Mucosa of descending colon (tissue), 3 donors: ENCODE data around the gene MSH3. TPM values are rescaled to one million over a fixed set of nuclear protein-coding genes. Genes with fewer than 3 reads are reported as not detected.
"Not testable (repeated sequence)": the region's sequence is repeated elsewhere in the genome, so short reads cannot be mapped to it uniquely, and the experiment has no call there.

Source experiments
- ATAC-seq: fragments of 200-7000 bp; cut with Tn5 transposase; one replicate; pipeline ENCODE4 v1.9.1; 2020; ENCODE audit warnings: mild to moderate bottlenecking, moderate library complexity
- DNase-seq, 3 donors: peaks; one replicate each; pipeline ENCODE4 v3.0.0-alpha.2; 2020
- H3K36me3 ChIP-seq: fragments of 200-600 bp; one replicate; pipeline ENCODE4 v1.8.0; 2021; ENCODE audit warnings: low read depth, mild to moderate bottlenecking
- H3K4me1 ChIP-seq: fragments of 200-600 bp; one replicate; pipeline ENCODE4 v1.8.0; 2021; ENCODE audit warnings: low read depth, mild to moderate bottlenecking
- H3K4me3 ChIP-seq: fragments of 200-600 bp; one replicate; pipeline ENCODE4 v1.8.0; 2021; ENCODE audit warnings: mild to moderate bottlenecking
- H3K9me3 ChIP-seq: fragments of 200-600 bp; one replicate; pipeline ENCODE4 v1.8.0; 2021; ENCODE audit warnings: mild to moderate bottlenecking
- intact Hi-C, 2 donors: fragments of 100-400 bp; cut with DNase I in 1 of 2; cut with micrococcal nuclease in 1 of 2; formaldehyde crosslinking; loops; one replicate each; pipeline versions ENCODE4 v1.11.0 to v1.11.1; 2022; cut with DNase I, micrococcal nuclease
- total RNA-seq, 3 donors: library from RNA; stranded (reverse); fragmentation: NEBNext Ultra II Directional in 2 of 3; extraction: Animal tissue kit (Norgen Biotek cat#: 25700) in 2 of 3; gene quantifications; one replicate each; pipeline versions ENCODE4 v1.2.1 to v1.2.4, GENCODE V29; 2021 to 2023
- TF ChIP-seq, protein P1 (sequence below): fragments of 200-600 bp; IDR thresholded peaks from one replicate; pipeline ENCODE4 v1.8.0; 2022; ENCODE audit warnings: antibody characterized with exemption, mild to moderate bottlenecking
- donor health status: DM: no; HTN: no; CAD: no; lungs with moderate emphysema.
- donor health status: DM: no; HTN: no; CAD: no.
- donor health status: DM: no; HTN: yes; CAD: no.

MSH3 gene
- total RNA-seq, 3 donors from 2014 or later: 16.8 to 20.0 (median 17.1) TPM

GRCh38 chr5:80736730-80737129, 82.3 kb downstream of the MSH3 start:
- TF ChIP-seq, protein P1, sequence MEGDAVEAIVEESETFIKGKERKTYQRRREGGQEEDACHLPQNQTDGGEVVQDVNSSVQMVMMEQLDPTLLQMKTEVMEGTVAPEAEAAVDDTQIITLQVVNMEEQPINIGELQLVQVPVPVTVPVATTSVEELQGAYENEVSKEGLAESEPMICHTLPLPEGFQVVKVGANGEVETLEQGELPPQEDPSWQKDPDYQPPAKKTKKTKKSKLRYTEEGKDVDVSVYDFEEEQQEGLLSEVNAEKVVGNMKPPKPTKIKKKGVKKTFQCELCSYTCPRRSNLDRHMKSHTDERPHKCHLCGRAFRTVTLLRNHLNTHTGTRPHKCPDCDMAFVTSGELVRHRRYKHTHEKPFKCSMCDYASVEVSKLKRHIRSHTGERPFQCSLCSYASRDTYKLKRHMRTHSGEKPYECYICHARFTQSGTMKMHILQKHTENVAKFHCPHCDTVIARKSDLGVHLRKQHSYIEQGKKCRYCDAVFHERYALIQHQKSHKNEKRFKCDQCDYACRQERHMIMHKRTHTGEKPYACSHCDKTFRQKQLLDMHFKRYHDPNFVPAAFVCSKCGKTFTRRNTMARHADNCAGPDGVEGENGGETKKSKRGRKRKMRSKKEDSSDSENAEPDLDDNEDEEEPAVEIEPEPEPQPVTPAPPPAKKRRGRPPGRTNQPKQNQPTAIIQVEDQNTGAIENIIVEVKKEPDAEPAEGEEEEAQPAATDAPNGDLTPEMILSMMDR: no peak
- H3K4me1 ChIP-seq: no peaks in the 10 kb centered on the region
- H3K9me3 ChIP-seq: no peaks in the 10 kb centered on the region
- intact Hi-C loops: no loop called here
- no peak for DNase-seq
- no peak for ATAC-seq
- H3K36me3 ChIP-seq: no peaks in the 10 kb centered on the region
- H3K4me3 ChIP-seq: no peak overlapping the region

GRCh38 chr5:80738466-80738865, 84.0 kb downstream of the MSH3 start:
- no peaks in the 10 kb centered on the region for H3K9me3 ChIP-seq
- no peak overlapping the region for H3K4me3 ChIP-seq
- no peak for DNase-seq
- intact Hi-C loops: no loop called here
- no peaks in the 10 kb centered on the region for H3K4me1 ChIP-seq
- H3K36me3 ChIP-seq: no peaks in the 10 kb centered on the region
- no peak for ATAC-seq
- TF ChIP-seq, protein P1: no peak

DNA sequence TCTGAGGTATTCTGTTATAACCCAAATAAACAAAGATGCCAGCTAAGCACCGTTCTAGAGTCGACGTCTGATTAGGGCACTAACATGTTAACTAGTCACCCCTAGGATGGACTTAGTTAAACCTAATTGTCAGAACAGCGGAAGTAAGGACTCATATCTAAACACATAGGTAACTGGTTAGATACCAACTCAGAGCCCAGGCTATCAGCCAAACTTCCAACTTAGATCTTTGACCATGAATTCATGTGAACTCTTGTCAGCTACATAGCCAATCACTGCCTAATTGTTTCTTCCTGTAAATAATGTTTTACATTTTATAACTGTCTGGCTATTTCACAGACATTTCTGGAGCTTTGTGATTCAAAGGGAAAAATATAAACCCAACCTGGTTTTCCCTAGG, 84.6 kb downstream of the MSH3 start:
- TF ChIP-seq, protein P1: no peak
- no peaks in the 10 kb centered on the region for H3K4me1 ChIP-seq
- intact Hi-C loops: no loop called here
- ATAC-seq (no peak), DNase-seq (no peak)
- no peaks in the 10 kb centered on the region for H3K36me3 ChIP-seq
- H3K4me3 ChIP-seq: no peak overlapping the region
- no peaks in the 10 kb centered on the region for H3K9me3 ChIP-seq

DNA sequence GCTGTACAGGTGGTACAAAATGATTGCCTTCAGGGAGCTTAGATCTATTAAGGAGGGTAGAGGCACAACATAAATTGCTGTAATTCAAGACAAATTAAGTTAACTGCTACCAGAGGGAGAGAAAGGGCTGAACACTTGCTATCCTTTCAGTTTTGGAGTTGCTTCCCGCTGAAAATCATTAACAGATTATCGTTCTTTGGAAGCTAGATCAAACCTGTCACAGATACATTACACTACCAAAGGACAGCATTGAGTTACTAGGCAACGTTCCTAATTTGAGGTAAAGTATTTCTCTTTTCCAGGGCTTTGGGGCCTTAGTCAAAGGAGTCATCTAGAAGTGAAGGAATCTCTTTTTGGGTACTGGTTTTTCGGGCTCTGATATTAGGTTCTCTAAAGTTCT, 85.0 kb downstream of the MSH3 start:
- Histone ChIP-seq H3K9me3 (no peaks in the 10 kb centered on the region), H3K4me1 (no peaks in the 10 kb centered on the region), H3K4me3 (no peak overlapping the region), H3K36me3 (no peaks in the 10 kb centered on the region)
- DNase-seq: no peak
- no peak for ATAC-seq
- intact Hi-C loops: no loop called here
- TF ChIP-seq, protein P1: no peak

DNA sequence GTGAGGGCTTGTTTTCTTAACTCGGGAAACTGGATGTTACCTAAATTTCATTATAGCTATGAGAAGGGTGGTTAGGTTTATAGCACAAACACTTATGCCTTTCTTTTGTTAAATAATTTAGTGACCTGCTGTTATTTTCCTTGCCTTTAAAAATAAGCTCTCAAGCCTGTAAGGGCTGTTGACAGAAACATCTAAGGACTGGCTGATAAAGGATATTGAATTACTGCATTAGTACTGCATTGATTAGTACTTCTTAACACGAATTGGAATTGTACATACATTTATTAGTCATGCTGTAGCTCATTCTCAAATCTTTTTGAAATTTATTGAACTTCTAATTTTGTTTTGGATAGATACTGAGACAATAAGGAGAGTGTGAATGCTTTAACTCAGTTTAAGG, 85.4 kb downstream of the MSH3 start:
- no peak overlapping the region for H3K4me3 ChIP-seq
- no peak for ATAC-seq
- H3K4me1 ChIP-seq: no peaks in the 10 kb centered on the region
- H3K9me3 ChIP-seq: no peaks in the 10 kb centered on the region
- TF ChIP-seq, protein P1: no peak
- intact Hi-C loops: no loop called here
- no peak for DNase-seq
- H3K36me3 ChIP-seq: no peaks in the 10 kb centered on the region

DNA sequence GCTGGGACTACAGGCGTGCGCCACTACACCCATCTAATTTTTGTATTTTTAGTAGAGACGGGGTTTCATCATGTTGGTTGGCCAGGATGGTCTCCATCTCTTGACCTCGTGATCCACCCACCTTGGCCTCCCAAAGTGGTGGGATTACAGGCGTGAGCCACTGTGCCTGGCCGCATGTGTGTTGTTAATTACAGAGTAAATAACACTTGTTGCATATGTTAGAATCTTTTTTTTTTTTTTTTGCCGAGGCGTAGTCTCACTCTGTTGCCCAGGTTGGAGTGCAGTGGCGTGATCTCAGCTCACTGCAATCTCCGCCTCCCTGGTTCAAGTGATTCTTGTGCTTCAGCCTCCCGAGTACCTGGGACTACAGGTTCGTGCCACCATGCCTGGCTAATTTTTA, 86.0 kb downstream of the MSH3 start:
- DNase-seq, H3K4me3 ChIP-seq, H3K36me3 ChIP-seq, H3K4me1 ChIP-seq, intact Hi-C loops, ATAC-seq, H3K9me3 ChIP-seq: not testable (repeated sequence)
